NB4 (cell line): ENCODE results near the gene SCIN.
"Not testable (repeated sequence)": the region's sequence is repeated elsewhere in the genome, so short reads cannot be mapped to it uniquely, and the experiment has no call there.

Source experiments
- POLR2A ChIP-seq: IDR thresholded peaks from 2 replicates; pipeline ENCODE4 v1.6.1; 2011; ENCODE audit warnings: mild to moderate bottlenecking; ENCODE audit not compliant: insufficient read length; ENCODE audit errors: extremely low read depth
- TF ChIP-seq, protein P1 (sequence below): IDR thresholded peaks from one replicate; pipeline ENCODE4 v1.5.1; 2012; ENCODE audit warnings: low read depth, low read length

DNA sequence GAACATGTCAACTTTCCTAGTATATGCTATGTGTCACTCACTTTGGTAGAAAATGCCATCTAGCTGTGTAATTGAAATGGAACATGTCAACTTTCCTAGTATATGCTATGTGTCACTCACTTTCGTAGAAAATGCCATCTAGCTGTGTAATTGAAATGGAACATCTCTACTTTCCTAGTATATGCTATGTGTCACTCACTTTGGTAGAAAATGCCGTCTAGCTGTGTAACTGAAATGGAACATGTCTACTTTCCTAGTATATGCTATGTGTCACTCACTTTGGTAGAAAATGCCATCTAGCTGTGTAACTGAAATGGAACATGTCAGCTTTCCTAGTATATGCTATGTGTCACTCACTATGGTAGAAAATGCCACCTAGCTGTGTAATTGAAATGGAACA, 43.8 kb upstream of the SCIN start:
- TF ChIP-seq, protein P1, sequence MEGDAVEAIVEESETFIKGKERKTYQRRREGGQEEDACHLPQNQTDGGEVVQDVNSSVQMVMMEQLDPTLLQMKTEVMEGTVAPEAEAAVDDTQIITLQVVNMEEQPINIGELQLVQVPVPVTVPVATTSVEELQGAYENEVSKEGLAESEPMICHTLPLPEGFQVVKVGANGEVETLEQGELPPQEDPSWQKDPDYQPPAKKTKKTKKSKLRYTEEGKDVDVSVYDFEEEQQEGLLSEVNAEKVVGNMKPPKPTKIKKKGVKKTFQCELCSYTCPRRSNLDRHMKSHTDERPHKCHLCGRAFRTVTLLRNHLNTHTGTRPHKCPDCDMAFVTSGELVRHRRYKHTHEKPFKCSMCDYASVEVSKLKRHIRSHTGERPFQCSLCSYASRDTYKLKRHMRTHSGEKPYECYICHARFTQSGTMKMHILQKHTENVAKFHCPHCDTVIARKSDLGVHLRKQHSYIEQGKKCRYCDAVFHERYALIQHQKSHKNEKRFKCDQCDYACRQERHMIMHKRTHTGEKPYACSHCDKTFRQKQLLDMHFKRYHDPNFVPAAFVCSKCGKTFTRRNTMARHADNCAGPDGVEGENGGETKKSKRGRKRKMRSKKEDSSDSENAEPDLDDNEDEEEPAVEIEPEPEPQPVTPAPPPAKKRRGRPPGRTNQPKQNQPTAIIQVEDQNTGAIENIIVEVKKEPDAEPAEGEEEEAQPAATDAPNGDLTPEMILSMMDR, result not testable (repeated sequence)
- not testable (repeated sequence) for TF ChIP-seq POLR2A
